Peyer's patch (tissue), 4 donors: Measurements from ENCODE around the gene ARHGEF4.

Source experiments
- CTCF ChIP-seq, 6 experiments: fragments of 450-650 bp in 4 of 6; fragments of 200-600 bp in 2 of 6; sonication (generic) in 1 of 6; IDR thresholded peaks; one replicate each; pipeline ENCODE4 v1.5.1; 2017 to 2019; ENCODE audit warnings: antibody characterized with exemption in 6 of 6, mild to moderate bottlenecking in 3 of 6, moderate library complexity in 1 of 6
- POLR2A ChIP-seq, 2 donors: fragments of 450-650 bp; IDR thresholded peaks; one replicate each; pipeline ENCODE4 v1.5.1; 2017; ENCODE audit warnings: antibody characterized with exemption in 2 of 2, mild to moderate bottlenecking in 2 of 2, moderate library complexity in 2 of 2

- TF ChIP-seq CTCF (IDR thresholded peaks at IDR 0.05): no peak
- TF ChIP-seq POLR2A (IDR thresholded peaks at IDR 0.05): no peak
Observed at GRCh38 chr2:130790312-130790711, 46.4 kb upstream of the ARHGEF4 start.
